Measurements from ENCODE around the gene TEDC1.

Gene TEDC1

DNA sequence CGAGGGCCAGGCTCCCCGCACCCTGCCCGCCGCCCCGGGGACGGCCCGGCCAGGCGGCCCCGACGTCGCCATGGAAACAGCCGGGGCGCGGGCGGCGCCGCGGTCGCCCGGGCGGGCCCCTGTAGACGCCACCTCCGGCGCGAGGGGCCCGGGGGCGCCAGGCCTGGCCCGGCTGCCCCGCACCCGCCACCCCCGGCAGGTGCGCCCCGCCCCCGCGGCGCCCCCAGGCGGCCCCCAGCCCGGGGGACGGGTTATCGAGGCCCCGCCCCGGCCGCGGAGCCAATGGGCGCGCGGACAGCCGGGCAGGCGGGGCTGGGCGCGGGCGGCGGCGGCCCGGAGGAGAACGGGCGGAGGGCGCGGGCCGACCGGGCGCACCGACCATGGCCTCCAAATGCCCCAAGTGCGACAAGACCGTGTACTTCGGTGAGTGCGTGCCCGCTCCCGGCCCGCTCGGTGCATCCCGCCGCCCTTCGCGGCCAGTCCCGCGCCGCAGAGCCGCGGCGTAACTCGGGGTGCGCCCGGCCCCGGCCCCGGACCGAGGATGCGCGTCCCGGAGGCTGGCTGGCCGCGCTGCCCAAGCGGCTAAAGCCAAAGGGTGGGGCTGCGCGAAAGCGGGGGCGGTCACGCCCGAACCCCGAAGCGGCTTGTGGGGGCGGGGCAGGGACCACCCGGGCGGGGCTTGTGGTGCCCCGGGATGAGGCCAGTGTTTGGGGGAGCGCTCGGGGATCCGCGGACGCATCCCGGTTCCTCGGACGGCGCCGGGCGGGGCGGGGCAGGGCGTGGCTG is 16.4 kb upstream of the TEDC1 start, which contains the start of gene CRIP2:
Gene CRIP2 (plus strand): TSS at position 339 of the 786 bp plus-strand sequence. CDS start 42 bp downstream, at position 381.
- peak; percentile 12 for ATAC-seq
- DNase-seq: peak; percentile 43

DNA sequence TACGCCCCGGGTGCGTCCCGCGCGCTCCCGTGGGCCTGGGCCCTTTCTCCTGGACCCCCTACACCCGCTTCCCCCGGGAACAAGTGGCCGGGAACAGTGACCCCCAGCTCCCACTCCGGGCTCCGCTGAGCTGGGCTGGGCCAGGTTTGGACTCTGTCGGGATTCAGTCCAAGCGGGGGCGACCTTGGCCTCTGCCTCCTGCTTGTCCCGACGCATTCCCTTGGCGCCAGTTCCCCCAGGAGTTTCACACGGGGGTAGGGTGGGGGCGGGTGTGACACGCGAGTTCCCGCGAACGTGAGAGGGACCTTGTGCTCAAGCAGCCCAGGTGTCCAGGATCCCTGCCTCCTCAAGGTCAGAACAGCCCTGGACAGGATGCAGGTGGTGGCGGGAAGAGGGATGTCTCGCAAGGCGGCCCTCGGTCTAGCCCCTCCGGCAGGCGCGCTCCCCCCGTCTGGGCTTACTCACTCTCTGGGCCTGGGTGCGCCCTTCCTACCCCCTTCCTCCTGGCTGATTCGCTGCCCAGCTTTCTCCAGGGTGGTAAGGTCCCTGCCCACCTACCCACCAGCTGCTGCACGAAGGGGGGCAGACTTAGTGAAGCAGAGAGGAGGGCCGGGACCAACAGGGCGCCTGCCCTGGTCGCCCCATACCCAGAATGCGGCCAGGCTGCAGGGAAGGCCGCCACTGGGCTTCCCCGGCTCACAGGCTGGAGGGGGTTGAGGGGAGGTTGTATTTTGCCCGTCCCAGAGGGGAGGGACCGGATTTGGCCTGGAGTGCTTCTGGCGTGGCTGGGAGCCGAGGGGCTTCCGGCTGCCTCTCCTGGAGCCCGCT is 15.6 kb upstream of the TEDC1 start:
- no peak for DNase-seq
- no peak for ATAC-seq

DNA sequence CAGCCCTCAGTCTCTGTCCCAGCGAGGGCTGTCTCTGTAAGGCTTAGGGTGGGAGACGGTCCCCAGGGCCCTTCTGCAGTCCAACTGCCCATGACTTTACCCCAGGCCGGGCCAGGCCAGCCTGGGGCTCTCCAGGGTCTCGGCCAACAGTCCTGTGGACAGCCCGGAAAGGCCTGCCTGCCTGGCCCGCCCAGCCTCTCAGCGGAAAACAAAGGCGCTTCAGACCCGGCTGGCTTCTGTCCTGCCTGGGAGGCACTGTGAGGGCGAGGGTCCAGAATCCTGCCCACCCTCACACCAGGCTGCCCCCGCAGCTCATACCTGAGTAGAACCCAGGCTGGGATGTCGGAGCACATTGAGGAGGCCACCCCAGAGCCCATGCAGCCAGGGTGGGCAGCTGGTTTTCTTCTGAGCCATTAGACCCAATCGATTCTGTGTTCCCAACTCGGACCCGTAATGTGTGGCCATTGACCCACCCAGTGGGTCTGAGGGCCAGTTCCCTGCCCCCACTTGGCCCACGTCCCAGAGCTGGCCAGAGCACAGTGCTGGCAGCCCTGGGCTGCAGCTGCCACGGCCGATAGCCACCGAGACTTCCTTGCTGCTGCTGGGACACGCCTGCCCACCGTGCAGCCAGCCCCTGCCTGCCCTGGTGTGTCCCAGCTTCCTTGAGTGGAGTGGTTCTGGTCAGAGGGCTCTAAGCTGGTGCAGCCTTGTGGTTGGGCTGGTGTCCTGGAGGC is 14.8 kb upstream of the TEDC1 start:
- no peak for DNase-seq
- no peak for ATAC-seq

DNA sequence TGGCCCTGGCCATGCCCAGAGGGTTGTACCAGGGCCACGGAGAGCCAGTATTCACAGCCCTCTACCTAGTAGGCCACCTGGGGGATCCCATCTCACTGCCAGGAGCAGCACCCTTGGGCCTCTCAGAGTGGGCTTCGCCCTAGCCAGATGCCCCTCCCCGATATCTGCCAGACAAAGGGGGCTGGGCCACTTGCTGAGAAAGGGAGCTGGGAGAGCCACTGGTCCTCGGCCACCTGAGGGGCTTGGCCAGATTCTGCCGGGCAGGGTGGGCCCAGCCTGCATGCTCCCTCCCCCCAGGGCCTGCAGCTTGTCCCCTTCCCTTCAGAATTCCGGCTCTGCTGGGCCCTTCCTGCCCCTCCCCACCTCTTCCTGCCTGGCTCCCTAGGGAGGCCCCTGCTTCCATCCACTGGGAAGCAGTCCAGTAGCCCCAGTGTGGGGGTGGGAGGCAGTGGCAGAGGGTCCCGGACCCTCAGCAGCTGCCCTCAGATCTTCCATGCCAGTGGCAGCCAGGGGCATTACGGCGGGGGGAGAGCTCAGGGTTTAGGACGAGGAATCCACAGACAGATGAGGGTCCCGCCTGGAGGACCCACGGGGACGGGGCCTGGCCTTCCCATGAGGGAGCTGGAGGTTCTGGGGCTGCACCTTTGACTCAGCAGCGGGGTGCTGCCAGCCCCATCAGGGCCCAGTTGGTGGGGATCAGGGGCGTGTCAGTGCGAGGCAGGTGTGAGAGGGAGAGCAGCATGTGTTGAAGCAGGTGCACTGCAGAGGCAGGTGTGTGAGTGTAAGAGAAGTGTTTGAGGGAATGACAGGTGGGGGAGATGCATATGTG is 14.0 kb upstream of the TEDC1 start:
- no peak for ATAC-seq
- no peak for DNase-seq

DNA sequence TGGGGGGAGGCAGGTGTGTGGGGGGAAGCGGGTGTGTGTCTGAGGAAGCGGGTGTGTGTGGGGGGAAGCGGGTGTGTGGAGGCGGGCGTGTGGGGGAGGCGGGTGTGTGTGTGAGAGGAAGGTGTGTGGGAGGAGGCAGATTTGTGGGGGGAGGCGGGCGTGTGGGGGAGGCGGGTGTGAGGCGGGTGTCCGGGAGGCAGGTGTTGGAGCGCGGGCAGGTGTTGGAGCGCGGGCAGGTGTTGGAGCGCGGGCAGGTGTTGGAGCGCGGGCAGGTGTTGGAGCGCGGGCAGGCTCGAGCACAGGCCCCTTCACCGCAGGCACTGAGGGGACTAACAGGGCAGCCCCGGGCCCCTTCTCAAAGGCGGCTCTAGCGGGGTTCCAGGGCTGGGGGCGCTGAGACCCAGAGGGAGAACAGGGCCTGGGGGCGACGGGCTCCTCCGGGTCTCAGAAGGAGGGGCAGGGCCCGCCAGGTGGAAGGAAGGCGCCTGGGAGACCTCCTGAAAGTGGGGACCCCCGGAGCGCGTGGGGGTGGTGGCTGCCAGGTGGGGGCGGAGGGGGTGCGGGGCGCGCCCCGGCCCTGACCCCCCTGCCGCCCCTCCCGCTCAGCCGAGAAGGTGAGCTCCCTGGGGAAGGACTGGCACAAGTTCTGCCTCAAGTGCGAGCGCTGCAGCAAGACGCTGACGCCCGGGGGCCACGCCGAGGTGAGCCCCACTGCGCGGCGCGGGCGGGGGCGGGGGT is 13.2 kb upstream of the TEDC1 start:
- DNase-seq (peak; percentile 24), ATAC-seq (no peak)

DNA sequence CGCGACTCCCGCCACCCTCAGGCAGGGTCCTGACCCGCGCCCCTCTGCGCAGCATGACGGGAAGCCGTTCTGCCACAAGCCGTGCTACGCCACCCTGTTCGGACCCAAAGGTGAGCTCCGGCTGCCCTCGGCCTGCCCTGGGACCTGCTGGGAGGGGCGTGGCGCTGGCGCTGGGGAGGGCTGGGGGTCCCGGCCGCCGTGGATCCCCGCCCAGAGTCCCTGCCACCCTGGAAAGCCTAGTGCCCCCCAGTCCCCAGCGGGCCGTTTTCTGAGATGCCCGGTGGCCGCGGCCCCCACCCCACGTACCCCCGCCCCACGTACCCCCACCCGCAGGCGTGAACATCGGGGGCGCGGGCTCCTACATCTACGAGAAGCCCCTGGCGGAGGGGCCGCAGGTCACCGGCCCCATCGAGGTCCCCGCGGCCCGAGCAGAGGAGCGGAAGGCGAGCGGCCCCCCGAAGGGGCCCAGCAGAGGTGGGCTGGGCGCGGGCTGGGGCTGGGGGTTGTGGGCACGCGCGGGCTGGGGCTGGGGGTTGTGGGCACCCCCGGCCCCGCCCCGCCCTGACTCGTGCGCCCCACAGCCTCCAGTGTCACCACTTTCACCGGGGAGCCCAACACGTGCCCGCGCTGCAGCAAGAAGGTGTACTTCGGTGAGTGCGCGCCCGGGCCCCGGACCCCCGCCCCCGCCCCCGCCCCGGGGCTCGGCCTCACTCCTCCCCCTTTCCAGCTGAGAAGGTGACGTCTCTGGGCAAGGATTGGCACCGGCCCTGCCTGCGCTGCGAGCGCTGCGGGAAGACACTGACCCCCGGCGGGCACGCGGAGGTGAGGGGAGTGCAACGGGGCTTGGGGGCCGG is 12.4 kb upstream of the TEDC1 start:
- ATAC-seq: no peak
- DNase-seq: no peak

DNA sequence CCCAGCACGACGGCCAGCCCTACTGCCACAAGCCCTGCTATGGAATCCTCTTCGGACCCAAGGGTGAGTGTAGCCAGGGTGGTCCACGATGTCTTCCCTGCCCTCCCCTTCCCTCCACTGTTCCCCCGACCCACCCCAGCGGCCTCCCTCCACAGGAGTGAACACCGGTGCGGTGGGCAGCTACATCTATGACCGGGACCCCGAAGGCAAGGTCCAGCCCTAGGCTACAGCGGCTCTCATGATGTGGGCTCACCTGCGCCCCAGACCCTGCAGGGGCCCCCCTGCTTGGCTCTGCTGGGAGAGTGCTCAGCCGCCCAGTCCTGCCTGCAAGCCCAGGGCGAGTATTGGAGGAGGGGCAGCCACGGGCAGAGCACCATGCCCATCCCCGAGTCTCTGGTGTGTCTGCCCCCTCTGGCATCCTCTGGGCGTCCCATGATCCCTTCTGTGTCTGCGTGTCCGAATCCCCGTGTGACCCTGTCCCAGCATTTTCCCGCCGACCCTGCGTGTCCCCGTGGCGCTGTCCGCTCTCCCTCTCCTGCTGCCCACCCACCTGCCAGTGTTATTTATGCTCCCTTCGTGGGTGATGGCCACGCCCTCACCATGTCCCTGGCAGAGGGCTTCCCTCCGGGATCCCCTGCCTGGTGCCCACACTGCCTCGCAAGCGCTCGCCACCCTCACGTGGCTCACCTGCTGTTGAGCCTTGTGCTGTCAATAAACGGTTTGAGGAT is 11.5 kb upstream of the TEDC1 start:
- no peak for ATAC-seq
- DNase-seq: no peak

DNA sequence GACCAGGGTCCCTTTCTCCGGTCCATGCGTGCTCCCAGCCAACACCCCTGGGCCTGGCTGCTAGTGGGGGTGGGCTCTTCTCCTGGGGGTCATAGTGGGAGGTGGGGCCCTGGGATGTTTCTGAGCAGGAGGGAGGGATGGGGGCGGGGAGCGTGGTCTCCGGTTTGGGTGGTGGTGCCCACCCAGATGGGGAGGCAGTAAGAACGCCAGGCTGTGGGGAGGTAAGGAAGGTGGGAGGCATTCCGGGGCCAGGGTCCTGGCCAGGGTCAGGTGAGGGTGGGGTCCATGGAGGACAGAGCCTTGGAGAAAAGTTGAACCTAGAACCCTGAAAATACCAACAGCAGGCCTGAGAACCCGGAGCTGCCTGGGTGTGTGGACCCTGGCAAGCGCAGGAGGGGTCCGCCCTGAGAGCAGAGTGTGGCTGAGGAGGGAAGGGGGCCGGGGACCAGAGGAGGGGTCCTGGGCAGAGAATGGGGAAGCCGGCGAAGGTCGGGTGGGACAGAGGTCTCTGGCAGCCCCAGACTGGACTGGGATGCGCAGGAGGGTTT is 10.8 kb upstream of the TEDC1 start:
- DNase-seq (no peak), ATAC-seq (no peak)

DNA sequence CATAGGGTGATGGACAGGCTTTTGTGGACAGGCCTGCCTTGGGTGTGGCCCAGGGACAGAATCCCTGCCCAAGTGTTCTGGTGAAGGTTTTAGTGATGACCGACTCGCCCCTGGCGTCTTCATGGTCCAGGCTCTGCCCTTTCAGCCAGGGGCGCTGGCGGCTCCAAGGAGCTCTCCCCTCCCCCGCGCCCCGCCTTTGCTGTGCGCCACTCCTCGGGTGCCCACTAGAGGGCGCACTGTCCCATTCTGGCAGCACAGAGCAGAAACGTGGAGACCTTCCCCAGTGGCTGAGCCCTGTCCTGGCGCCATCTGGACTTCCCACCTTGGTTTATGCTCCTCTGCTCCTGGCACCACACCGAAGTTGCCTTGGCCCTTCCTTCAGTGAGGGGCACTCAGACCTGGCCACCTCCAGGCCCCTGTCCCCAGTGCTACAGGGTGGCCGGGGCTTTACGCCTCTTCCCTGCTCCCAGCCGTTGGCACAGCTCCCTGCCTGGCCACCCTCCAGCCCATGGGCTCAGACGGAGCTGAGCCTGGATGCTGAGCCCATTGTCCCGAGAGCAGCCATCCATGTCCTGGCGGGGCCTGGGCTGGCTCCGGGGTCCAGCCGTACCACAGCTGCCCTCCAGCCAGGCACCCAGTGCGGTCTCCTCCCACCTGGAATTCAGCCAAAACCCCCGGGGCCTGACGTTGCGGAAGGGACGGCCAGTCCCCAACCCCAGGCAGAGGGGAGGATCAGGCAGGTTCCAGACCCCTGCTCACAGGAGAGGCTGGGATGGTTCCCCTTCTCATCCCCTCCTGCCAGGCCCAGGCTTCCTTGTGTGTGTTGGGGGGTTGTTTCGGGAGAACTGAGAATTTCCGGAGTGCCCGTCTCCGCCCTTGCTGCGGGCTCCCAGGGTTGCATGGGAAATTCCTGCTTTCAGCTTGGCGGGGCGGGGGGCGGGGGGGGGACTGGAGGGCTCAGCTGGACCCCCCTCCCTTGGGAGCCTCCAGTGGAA is 9.9 kb upstream of the TEDC1 start:
- DNase-seq (peak; percentile 95), ATAC-seq (peak; percentile 61)

DNA sequence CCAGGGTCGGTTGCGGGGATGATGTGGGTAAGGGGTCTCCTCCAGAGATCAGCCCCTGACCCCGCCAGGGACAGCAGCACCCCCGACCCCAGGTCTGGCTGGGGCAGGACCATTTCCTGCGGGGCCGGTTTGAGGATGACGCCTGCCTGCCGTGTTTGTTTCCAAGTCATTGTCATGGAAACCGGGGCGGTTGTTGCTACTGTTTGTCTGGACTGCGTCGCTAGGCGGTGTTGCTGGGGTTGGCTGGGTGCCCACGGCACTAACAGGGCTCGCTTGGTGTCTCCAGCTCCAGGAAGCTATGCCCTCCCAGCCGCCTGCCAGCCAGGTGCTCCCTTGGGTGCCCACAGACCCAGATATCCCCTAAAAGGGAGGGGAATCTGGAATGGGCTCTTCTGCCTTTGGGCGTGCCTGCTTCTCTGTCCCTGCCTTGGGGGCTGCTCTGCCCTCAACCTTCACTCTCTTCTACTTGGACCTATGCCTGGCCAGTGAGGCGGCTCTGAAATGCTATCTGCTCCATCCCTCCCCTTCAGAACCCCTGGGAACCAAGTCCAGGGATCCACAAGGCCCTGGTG is 9.1 kb upstream of the TEDC1 start:
- DNase-seq (peak; percentile 92), ATAC-seq (peak; percentile 68)

DNA sequence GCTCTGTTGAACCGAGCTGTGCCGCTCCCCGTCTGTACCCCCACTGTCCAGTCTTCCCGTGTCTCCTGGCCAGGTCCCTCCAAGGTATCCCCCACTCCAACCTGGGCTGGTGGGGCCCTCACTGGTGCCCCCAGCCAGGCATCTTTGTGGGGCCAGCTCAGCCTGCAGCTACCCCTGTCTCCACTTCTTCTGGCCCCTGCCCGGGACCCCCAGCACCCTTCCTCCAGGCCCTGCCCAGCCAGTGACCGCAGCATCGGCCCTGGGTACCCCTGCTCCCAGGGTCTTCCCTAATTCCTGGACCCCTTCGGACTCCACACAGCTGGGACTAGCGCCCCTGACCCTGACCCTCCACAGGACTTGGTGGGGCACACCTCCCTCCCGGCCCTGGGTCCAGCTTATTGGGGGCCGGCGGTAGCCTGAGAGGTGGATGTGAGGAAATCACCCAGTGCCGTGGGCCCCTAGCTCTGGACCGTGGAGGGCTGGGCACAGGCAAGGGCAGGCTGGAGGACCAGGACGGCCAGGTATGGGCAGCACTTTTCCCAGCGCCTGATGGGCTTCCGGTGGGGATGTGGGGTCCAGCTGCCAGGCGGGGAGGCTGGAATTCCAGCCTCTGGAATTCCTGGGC is 8.4 kb upstream of the TEDC1 start:
- ATAC-seq (no peak), DNase-seq (no peak)

DNA sequence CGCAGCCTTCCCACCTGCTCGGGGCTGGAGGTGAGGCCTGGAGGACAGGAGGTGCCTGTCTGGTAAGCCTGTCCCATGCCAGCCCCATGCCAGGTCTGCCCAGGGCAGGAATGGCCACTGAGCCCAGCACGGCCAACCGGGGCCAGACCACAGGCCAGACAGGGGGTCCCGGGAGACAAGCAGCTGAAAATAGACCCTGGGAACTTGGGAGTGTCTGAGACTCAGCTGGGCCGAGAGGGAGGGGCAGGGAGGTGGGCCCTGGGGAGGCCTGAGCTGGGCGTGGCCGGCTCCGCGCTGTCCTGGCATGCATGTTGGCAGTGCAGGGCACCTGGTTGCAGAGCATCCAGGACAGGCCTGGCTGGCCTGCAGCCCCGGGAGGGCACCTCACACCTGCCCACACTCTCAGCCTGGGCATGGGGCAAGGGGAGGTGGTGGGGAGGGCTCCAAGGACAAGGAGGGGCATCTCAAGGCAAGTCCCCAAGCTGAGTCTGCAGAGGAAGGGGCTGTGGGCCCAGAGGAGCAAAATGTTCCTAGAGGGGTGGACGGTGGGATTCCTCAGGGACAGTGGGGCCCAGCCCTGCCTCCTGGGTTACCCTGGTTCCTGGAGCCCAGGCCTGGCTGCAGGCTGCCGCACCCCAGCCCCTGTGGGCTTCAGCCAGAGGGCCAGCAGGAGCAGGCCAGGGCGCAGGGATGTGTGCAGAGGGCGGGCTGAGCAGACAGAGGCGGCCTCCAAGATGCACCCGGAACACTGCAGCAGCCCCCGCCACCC is 7.6 kb upstream of the TEDC1 start:
- DNase-seq: no peak
- ATAC-seq: no peak

DNA sequence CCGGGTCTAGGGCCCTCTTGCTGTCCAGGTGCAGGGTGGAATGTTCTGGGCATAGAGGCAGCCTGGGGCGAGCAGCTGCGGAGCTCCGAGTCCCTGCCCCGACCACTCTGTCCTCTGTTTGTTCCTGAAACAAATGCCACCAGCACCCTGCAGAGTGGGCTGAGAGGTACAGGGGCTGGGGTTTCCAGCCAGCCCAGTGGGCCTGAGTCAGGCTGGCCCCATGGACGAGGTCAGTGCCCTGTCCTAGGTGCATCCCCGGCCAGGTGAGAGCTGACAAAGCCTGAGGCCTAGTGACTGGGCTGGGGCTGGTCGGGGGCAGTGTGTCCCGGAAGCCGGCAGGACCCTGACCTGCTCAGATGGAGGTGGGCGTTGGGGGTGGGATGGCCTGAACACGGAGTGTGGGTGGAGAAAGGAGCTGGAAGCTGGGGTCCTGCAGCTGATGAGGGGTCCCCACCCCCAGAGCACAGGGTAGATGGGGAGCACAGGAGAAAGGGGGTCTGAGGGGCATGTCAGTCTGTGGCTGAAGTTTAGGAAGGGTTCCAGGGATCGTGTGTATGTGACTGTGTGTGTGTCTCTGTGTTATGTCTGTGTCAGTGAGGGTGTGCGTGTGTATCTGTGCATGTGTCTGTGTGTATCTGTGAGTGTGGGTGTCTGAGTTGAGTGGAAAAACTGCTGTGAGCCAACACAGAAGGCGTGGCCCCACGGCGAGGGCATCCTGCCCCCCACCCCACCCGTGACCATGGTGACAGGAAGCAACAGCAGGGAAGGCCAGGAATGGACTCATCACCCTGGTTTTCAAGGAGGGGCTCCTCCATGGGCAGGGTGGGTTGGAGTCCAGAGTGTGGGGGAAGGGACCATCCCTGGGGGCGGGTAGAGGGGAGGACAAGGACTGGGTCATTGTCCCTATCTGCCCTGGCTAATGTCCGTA is 6.7 kb upstream of the TEDC1 start:
- DNase-seq (peak; percentile 48), ATAC-seq (no peak)

DNA sequence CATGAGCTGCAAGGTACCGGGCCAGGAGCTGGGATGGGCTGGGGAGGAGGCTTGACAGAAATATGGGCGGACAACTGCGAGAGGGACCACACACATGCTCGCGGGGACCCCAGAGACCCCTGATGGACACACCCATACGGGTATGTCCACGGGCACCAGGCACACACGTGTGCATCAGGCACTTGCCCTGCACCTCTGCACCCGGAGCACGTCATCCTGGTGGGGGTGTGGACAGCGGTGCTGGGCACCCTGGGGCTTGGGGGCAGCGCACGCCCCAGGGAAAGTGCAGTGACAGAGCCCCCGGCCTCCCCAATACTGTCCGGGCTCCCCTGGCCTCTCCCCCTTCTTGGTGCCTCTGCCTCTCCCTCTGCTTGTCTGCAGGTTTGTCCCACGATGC is 6.1 kb upstream of the TEDC1 start:
- DNase-seq: no peak
- ATAC-seq: no peak

DNA sequence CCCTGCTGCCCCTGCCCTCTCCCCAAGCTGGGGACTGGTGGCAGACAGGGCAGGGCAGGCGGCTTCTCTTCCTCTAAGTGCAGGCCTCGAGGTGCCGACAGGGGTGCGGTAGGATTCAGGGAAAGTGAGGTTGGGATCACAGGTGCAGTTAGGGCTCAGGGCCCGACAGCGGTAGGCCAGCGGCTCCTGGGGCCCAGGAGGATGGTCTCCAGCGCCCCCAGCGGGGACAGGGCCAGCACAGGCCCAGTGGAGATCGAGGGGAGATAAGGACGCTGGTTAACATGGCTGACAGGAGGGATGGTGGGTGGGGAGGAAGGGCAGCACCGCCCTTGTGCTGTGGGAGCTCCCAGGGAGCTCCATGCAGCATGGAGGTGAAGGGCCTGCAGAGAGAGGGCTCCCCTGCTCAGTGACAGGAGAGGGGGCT is 5.3 kb upstream of the TEDC1 start:
- no peak for ATAC-seq
- peak; percentile 64 for DNase-seq
